GM12878 (cell line): ENCODE results near the gene LSM2.

ENCODE experiments used
- CREM ChIP-seq: IDR thresholded peaks from 2 replicates; pipeline ENCODE4 v1.6.1; 2014; ENCODE audit warnings: antibody characterized with exemption, low read depth
- GABPA ChIP-seq: IDR thresholded peaks from 2 replicates; pipeline ENCODE4 v1.6.1; 2014; ENCODE audit warnings: antibody characterized with exemption, low read depth, mild to moderate bottlenecking, inconsistent platforms
- HDAC6 ChIP-seq: fragments of 200-600 bp; sonication (generic); IDR thresholded peaks from one replicate; pipeline ENCODE4 v1.8.0; 2017; ENCODE audit warnings: antibody characterized with exemption; ENCODE audit not compliant: unreplicated experiment
- KDM1A ChIP-seq: fragments of 200-600 bp; sonication (generic); IDR thresholded peaks from 2 replicates; pipeline ENCODE4 v1.6.1; 2016; ENCODE audit warnings: borderline replicate concordance
- POLR2A ChIP-seq: IDR thresholded peaks from 2 replicates; pipeline ENCODE4 v1.6.1; 2011; ENCODE audit warnings: low read depth, mild to moderate bottlenecking, low read length
- PRDM15 ChIP-seq: fragments of 450-650 bp; formaldehyde crosslinking; IDR thresholded peaks from 2 replicates; pipeline ENCODE4 v1.4.0; 2020; ENCODE audit warnings: mild to moderate bottlenecking, moderate library complexity
- REST ChIP-seq: IDR thresholded peaks from 2 replicates; pipeline ENCODE4 v1.6.1; 2012; ENCODE audit warnings: mild to moderate bottlenecking, low read depth, low read length
- SMC3 ChIP-seq: IDR thresholded peaks from 2 replicates; pipeline ENCODE4 v1.6.1; 2011; ENCODE audit warnings: low read length, improper control_type of control experiment, borderline replicate concordance
- TF ChIP-seq, protein P1 (sequence below), 3 experiments: IDR thresholded peaks in 2 of 3; conservative IDR thresholded peaks in 1 of 3; 2 replicates each; pipeline ENCODE4 v1.5.1; 2011; ENCODE audit warnings: low read depth in 3 of 3, low read length in 3 of 3, mild to moderate bottlenecking in 3 of 3, control low read depth in 2 of 3, moderate library complexity in 2 of 3, inconsistent platforms in 1 of 3, mixed read lengths in 1 of 3; ENCODE audit not compliant: control insufficient read depth in 2 of 3, insufficient read depth in 1 of 3; ENCODE audit errors: extremely low read depth in 1 of 3

- TF ChIP-seq PRDM15 (no peak), REST (no peak), CREM (no peak), SMC3 (no peak), HDAC6 (no peak), KDM1A (no peak), GABPA (no peak), POLR2A (no peak)
- TF ChIP-seq, protein P1, sequence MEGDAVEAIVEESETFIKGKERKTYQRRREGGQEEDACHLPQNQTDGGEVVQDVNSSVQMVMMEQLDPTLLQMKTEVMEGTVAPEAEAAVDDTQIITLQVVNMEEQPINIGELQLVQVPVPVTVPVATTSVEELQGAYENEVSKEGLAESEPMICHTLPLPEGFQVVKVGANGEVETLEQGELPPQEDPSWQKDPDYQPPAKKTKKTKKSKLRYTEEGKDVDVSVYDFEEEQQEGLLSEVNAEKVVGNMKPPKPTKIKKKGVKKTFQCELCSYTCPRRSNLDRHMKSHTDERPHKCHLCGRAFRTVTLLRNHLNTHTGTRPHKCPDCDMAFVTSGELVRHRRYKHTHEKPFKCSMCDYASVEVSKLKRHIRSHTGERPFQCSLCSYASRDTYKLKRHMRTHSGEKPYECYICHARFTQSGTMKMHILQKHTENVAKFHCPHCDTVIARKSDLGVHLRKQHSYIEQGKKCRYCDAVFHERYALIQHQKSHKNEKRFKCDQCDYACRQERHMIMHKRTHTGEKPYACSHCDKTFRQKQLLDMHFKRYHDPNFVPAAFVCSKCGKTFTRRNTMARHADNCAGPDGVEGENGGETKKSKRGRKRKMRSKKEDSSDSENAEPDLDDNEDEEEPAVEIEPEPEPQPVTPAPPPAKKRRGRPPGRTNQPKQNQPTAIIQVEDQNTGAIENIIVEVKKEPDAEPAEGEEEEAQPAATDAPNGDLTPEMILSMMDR (IDR thresholded peaks at IDR 0.05 in 2 of 3, conservative IDR thresholded peaks at IDR 0.05 in 1 of 3; ENCODE audit: control insufficient read depth in 2 of 3, extremely low read depth in 1 of 3, insufficient read depth in 1 of 3, low read depth in 3 of 3, low read length in 3 of 3), result no peak
These were observed 30.8 kb upstream of the LSM2 start for GRCh38 chr6:31837369-31838113.
